H1 (cell line): ENCODE data around the gene DAAM1. TPM values are rescaled to one million over a fixed set of nuclear protein-coding genes. Genes with fewer than 3 reads are reported as not detected.

Source experiments
- CBX8 ChIP-seq: fragments of 300-800, 300-1000 bp; sonication (generic); IDR thresholded peaks from 2 replicates; pipeline ENCODE4 v1.7.1; 2016; ENCODE audit warnings: low read depth, low read length, borderline replicate concordance
- CHD1 ChIP-seq: IDR thresholded peaks from 2 replicates; pipeline ENCODE4 v1.6.1; 2012; ENCODE audit warnings: low read depth, low read length, improper control_type of control experiment
- JUND ChIP-seq: IDR thresholded peaks from 2 replicates; pipeline ENCODE4 v1.6.1; 2011; ENCODE audit warnings: mild to moderate bottlenecking, improper control_type of control experiment, low read length
- KDM4A ChIP-seq: IDR thresholded peaks from one replicate; pipeline ENCODE4 v1.7.1; 2012; ENCODE audit warnings: low read depth, mild to moderate bottlenecking, moderate library complexity, low read length, inconsistent platforms; ENCODE audit not compliant: severe bottlenecking
- SIX5 ChIP-seq: IDR thresholded peaks from 2 replicates; pipeline ENCODE4 v1.6.1; 2011; ENCODE audit warnings: mild to moderate bottlenecking, low read depth, low read length
- SUZ12 ChIP-seq: fragments of 200-600 bp; sonication (generic); IDR thresholded peaks from 2 replicates; pipeline ENCODE4 v1.6.1; 2012; ENCODE audit warnings: mild to moderate bottlenecking, inconsistent platforms, low read length, moderate library complexity, mixed read lengths
- TCF12 ChIP-seq: IDR thresholded peaks from 2 replicates; pipeline ENCODE4 v1.6.1; 2011; ENCODE audit warnings: low read depth, mild to moderate bottlenecking, low read length
- polyA plus RNA-seq, 7 experiments: library from polyadenylated mRNA; depleted of rRNA in 3 of 7; stranded (reverse) in 5 of 7; unstranded in 2 of 7; fragments of >200 nt in 5 of 7; fragments of 200-250 nt in 2 of 7; gene quantifications; 1 replicate in 5 of 7; 2 replicates in 1 of 7; 4 replicates in 1 of 7; pipeline versions ENCODE4 v1.2.1 to v1.2.3, GENCODE V29; 2011 to 2013; ENCODE audit warnings: missing spikeins in 2 of 7, mixed read lengths in 2 of 7
- total RNA-seq: library from RNA; stranded (reverse); fragmentation: NEBNext Ultra II Directional; extraction: Animal tissue kit (Norgen Biotek cat#: 25700); gene quantifications from 2 replicates; pipeline ENCODE4 v1.2.1, GENCODE V29; 2021
- TF ChIP-seq, protein P1 (sequence below): fragments of 300-600 bp; sonication (generic); IDR thresholded peaks from 2 replicates; pipeline ENCODE4 v1.7.1; 2012; ENCODE audit warnings: low read length, moderate library complexity, mild to moderate bottlenecking, inconsistent platforms; ENCODE audit not compliant: insufficient replicate concordance
- TF ChIP-seq, protein P2 (sequence below): IDR thresholded peaks from 2 replicates; pipeline ENCODE4 v1.6.1; 2011; ENCODE audit warnings: low read depth, mild to moderate bottlenecking, low read length; ENCODE audit not compliant: insufficient read depth
- TF ChIP-seq, protein P3 (sequence below): IDR thresholded peaks from 2 replicates; pipeline ENCODE4 v1.6.1; 2012; ENCODE audit warnings: inconsistent platforms
- TF ChIP-seq, protein P4 (sequence below): IDR thresholded peaks from 2 replicates; pipeline ENCODE4 v1.6.1; 2012; ENCODE audit warnings: inconsistent platforms

The DAAM1 gene
- total and polyA plus RNA-seq, 2 of the 8 experiments (the other 6 are each of a cell fraction or from before 2014, with no cell fraction given): 5.0 to 44.9 TPM

DNA sequence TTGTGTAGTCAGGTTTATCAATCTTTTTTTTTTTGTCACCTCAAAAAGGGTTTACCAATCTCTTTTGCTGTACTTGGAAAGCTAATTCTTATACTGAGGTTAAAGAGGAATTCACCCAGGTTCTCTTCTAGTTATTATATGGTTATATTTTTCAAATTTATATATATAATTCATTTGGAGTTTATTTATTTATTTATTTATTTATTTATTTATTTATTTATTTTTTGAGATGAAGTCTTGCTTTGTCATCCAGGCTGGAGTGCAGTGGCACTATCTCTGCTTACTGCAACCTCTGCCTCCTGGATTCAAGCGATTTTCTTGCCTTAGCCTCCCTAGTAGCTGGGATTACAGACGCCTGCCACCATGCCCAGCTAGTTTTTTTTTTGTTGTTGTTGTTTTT is 202.9 kb downstream of the DAAM1 start (continued):
- TF ChIP-seq, protein P1, sequence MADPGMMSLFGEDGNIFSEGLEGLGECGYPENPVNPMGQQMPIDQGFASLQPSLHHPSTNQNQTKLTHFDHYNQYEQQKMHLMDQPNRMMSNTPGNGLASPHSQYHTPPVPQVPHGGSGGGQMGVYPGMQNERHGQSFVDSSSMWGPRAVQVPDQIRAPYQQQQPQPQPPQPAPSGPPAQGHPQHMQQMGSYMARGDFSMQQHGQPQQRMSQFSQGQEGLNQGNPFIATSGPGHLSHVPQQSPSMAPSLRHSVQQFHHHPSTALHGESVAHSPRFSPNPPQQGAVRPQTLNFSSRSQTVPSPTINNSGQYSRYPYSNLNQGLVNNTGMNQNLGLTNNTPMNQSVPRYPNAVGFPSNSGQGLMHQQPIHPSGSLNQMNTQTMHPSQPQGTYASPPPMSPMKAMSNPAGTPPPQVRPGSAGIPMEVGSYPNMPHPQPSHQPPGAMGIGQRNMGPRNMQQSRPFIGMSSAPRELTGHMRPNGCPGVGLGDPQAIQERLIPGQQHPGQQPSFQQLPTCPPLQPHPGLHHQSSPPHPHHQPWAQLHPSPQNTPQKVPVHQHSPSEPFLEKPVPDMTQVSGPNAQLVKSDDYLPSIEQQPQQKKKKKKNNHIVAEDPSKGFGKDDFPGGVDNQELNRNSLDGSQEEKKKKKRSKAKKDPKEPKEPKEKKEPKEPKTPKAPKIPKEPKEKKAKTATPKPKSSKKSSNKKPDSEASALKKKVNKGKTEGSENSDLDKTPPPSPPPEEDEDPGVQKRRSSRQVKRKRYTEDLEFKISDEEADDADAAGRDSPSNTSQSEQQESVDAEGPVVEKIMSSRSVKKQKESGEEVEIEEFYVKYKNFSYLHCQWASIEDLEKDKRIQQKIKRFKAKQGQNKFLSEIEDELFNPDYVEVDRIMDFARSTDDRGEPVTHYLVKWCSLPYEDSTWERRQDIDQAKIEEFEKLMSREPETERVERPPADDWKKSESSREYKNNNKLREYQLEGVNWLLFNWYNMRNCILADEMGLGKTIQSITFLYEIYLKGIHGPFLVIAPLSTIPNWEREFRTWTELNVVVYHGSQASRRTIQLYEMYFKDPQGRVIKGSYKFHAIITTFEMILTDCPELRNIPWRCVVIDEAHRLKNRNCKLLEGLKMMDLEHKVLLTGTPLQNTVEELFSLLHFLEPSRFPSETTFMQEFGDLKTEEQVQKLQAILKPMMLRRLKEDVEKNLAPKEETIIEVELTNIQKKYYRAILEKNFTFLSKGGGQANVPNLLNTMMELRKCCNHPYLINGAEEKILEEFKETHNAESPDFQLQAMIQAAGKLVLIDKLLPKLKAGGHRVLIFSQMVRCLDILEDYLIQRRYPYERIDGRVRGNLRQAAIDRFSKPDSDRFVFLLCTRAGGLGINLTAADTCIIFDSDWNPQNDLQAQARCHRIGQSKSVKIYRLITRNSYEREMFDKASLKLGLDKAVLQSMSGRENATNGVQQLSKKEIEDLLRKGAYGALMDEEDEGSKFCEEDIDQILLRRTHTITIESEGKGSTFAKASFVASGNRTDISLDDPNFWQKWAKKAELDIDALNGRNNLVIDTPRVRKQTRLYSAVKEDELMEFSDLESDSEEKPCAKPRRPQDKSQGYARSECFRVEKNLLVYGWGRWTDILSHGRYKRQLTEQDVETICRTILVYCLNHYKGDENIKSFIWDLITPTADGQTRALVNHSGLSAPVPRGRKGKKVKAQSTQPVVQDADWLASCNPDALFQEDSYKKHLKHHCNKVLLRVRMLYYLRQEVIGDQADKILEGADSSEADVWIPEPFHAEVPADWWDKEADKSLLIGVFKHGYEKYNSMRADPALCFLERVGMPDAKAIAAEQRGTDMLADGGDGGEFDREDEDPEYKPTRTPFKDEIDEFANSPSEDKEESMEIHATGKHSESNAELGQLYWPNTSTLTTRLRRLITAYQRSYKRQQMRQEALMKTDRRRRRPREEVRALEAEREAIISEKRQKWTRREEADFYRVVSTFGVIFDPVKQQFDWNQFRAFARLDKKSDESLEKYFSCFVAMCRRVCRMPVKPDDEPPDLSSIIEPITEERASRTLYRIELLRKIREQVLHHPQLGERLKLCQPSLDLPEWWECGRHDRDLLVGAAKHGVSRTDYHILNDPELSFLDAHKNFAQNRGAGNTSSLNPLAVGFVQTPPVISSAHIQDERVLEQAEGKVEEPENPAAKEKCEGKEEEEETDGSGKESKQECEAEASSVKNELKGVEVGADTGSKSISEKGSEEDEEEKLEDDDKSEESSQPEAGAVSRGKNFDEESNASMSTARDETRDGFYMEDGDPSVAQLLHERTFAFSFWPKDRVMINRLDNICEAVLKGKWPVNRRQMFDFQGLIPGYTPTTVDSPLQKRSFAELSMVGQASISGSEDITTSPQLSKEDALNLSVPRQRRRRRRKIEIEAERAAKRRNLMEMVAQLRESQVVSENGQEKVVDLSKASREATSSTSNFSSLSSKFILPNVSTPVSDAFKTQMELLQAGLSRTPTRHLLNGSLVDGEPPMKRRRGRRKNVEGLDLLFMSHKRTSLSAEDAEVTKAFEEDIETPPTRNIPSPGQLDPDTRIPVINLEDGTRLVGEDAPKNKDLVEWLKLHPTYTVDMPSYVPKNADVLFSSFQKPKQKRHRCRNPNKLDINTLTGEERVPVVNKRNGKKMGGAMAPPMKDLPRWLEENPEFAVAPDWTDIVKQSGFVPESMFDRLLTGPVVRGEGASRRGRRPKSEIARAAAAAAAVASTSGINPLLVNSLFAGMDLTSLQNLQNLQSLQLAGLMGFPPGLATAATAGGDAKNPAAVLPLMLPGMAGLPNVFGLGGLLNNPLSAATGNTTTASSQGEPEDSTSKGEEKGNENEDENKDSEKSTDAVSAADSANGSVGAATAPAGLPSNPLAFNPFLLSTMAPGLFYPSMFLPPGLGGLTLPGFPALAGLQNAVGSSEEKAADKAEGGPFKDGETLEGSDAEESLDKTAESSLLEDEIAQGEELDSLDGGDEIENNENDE: no peak
- no peak for TF ChIP-seq TCF12
- TF ChIP-seq CHD1: no peak
- TF ChIP-seq CBX8: no peak
- TF ChIP-seq JUND: no peak
- TF ChIP-seq, protein P2, sequence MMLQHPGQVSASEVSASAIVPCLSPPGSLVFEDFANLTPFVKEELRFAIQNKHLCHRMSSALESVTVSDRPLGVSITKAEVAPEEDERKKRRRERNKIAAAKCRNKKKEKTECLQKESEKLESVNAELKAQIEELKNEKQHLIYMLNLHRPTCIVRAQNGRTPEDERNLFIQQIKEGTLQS: no peak
- no peak for TF ChIP-seq SIX5
- TF ChIP-seq, protein P3, sequence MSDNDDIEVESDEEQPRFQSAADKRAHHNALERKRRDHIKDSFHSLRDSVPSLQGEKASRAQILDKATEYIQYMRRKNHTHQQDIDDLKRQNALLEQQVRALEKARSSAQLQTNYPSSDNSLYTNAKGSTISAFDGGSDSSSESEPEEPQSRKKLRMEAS: no peak
- TF ChIP-seq, protein P4, sequence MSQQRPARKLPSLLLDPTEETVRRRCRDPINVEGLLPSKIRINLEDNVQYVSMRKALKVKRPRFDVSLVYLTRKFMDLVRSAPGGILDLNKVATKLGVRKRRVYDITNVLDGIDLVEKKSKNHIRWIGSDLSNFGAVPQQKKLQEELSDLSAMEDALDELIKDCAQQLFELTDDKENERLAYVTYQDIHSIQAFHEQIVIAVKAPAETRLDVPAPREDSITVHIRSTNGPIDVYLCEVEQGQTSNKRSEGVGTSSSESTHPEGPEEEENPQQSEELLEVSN: no peak
- TF ChIP-seq SUZ12: no peak
- TF ChIP-seq KDM4A: no peak
